Activated CD4-positive, alpha-beta memory T cell treated with anti-CD3 and anti-CD28 coated beads for 36 hours (primary cell): Measurements from ENCODE around the gene MACF1. TPM values are rescaled to one million over a fixed set of nuclear protein-coding genes. Genes with fewer than 3 reads are reported as not detected.
A peak's percentile ranks its signal among the peaks of the same experiment; 100 is the strongest.
"Not testable (repeated sequence)": the region's sequence is repeated elsewhere in the genome, so short reads cannot be mapped to it uniquely, and the experiment has no call there.

Experiments
- CTCF ChIA-PET: fragments of 350-600 bp; sonication (Branson Sonifier 250); formaldehyde crosslinking; loops from one replicate; lab custom pipeline; 2021; ENCODE audit warnings: antibody characterized with exemption, inconsistent platforms; lab: Charles Lee
- POLR2A ChIA-PET: fragments of 350-600 bp; sonication (Branson Sonifier 250); formaldehyde crosslinking; loops from one replicate; lab custom pipeline; 2021; ENCODE audit warnings: antibody characterized with exemption; lab: Charles Lee
- DNase-seq: peaks from one replicate; pipeline ENCODE4 v3.0.0-alpha.2; 2020
- H3K27ac Mint-ChIP-seq: one replicate; pipeline ENCODE4 v1.8.0; 2021; ENCODE audit warnings: mixed read lengths
- H3K27me3 Mint-ChIP-seq: one replicate; pipeline ENCODE4 v1.8.0; 2021; ENCODE audit warnings: mixed read lengths
- H3K36me3 Mint-ChIP-seq: one replicate; pipeline ENCODE4 v1.8.0; 2021; ENCODE audit warnings: mixed read lengths
- H3K4me1 Mint-ChIP-seq: one replicate; pipeline ENCODE4 v1.8.0; 2021; ENCODE audit warnings: low read depth, mixed read lengths
- H3K4me3 Mint-ChIP-seq: one replicate; pipeline ENCODE4 v1.8.0; 2021; ENCODE audit warnings: mild to moderate bottlenecking, mixed read lengths
- H3K9me3 Mint-ChIP-seq: one replicate; pipeline ENCODE4 v1.8.0; 2021; ENCODE audit warnings: mixed read lengths
- intact Hi-C: fragments of 100-400 bp; cut with micrococcal nuclease; formaldehyde crosslinking; loops from one replicate; pipeline ENCODE4 v1.15.1; 2023
- total RNA-seq, 2 experiments: library from RNA; stranded (reverse); gene quantifications; one replicate each; pipeline ENCODE4 v1.2.3, GENCODE V29; 2021

Gene MACF1
- total RNA-seq, 2 experiments from 2014 or later = 239 to 240 TPM

- POLR2A ChIA-PET = no interaction called here
- Mint-ChIP-seq H3K9me3 (no peaks in the 10 kb centered on the region), H3K36me3 (peaks cover 59% of the 10 kb centered on the region), H3K27ac (peak overlapping the region; percentile 43), H3K4me3 (no peak overlapping the region), H3K27me3 (no peaks in the 10 kb centered on the region), H3K4me1 (no peaks in the 10 kb centered on the region)
- CTCF ChIA-PET = no interaction called here
- DNase-seq = no peak
- intact Hi-C loops = no loop called here
These were observed 248.0 kb downstream of the MACF1 start for GRCh38 chr1:39452540-39452939.

GRCh38 chr1:39453603-39454002, 249.1 kb downstream of the MACF1 start:
- DNase-seq = no peak
- Mint-ChIP-seq H3K27ac (peak overlapping the region; percentile 16), H3K36me3 (peaks cover 60% of the 10 kb centered on the region), H3K9me3 (no peaks in the 10 kb centered on the region), H3K27me3 (no peaks in the 10 kb centered on the region), H3K4me3 (no peak overlapping the region), H3K4me1 (no peaks in the 10 kb centered on the region)
- intact Hi-C loops = no loop called here
- ChIA-PET POLR2A (no interaction called here), CTCF (no interaction called here)

GRCh38 chr1:39458991-39459390, 254.5 kb downstream of the MACF1 start:
- ChIA-PET CTCF (interaction anchor here (0.8 kb wide), 1 partner anchor 351 kb away, joined by 3 read pairs; no protein-coding TSS in a partner anchor), POLR2A (no interaction called here)
- H3K27ac Mint-ChIP-seq = no peak overlapping the region
- H3K27me3 Mint-ChIP-seq = no peaks in the 10 kb centered on the region
- H3K4me1 Mint-ChIP-seq = no peaks in the 10 kb centered on the region
- H3K9me3 Mint-ChIP-seq = no peaks in the 10 kb centered on the region
- no peak overlapping the region for H3K4me3 Mint-ChIP-seq
- intact Hi-C loops = no loop called here
- H3K36me3 Mint-ChIP-seq = peaks cover 74% of the 10 kb centered on the region
- no peak for DNase-seq

GRCh38 chr1:39462074-39462473, 257.6 kb downstream of the MACF1 start:
- H3K27ac Mint-ChIP-seq = no peak overlapping the region
- H3K4me3 Mint-ChIP-seq = no peak overlapping the region
- CTCF ChIA-PET = no interaction called here
- H3K27me3 Mint-ChIP-seq = no peaks in the 10 kb centered on the region
- intact Hi-C loops = no loop called here
- POLR2A ChIA-PET = no interaction called here
- DNase-seq = no peak
- H3K36me3 Mint-ChIP-seq = peaks cover 62% of the 10 kb centered on the region
- H3K4me1 Mint-ChIP-seq = peaks cover 9% of the 10 kb centered on the region
- H3K9me3 Mint-ChIP-seq = no peaks in the 10 kb centered on the region

- Mint-ChIP-seq H3K4me3 (no peak overlapping the region), H3K27ac (no peak overlapping the region), H3K4me1 (peaks cover 9% of the 10 kb centered on the region), H3K36me3 (peaks cover 38% of the 10 kb centered on the region), H3K27me3 (no peaks in the 10 kb centered on the region), H3K9me3 (no peaks in the 10 kb centered on the region)
- POLR2A ChIA-PET = no interaction called here
- no peak for DNase-seq
- CTCF ChIA-PET = no interaction called here
- intact Hi-C loops = no loop called here
These were observed 262.1 kb downstream of the MACF1 start for GRCh38 chr1:39466413-39467107.

- H3K4me1 Mint-ChIP-seq, H3K27ac Mint-ChIP-seq, H3K4me3 Mint-ChIP-seq, POLR2A ChIA-PET, H3K27me3 Mint-ChIP-seq, intact Hi-C loops, H3K9me3 Mint-ChIP-seq, DNase-seq: not testable (repeated sequence)
- CTCF ChIA-PET = interaction anchor here (2.1 kb wide), 1 partner anchor 369 kb away, joined by 6 read pairs; no protein-coding TSS in a partner anchor
- H3K36me3 Mint-ChIP-seq = peaks cover 35% of the 10 kb centered on the region
These were observed 262.7 kb downstream of the MACF1 start for GRCh38 chr1:39467108-39467720.

- CTCF ChIA-PET = interaction anchor here (0.6 to 2.1 kb wide), 3 partner anchors 22 to 371 kb away, joined by 3 to 6 read pairs (median 4); no protein-coding TSS in a partner anchor
- Mint-ChIP-seq H3K9me3 (no peaks in the 10 kb centered on the region), H3K27ac (no peak overlapping the region), H3K36me3 (peaks cover 28% of the 10 kb centered on the region), H3K4me3 (no peak overlapping the region), H3K4me1 (peaks cover 9% of the 10 kb centered on the region), H3K27me3 (no peaks in the 10 kb centered on the region)
- no peak for DNase-seq
- intact Hi-C loops = no loop called here
- POLR2A ChIA-PET = no interaction called here
These were observed 264.7 kb downstream of the MACF1 start for GRCh38 chr1:39469150-39469549.

- Mint-ChIP-seq H3K4me1 (peaks cover 9% of the 10 kb centered on the region), H3K9me3 (no peaks in the 10 kb centered on the region), H3K36me3 (peaks cover 27% of the 10 kb centered on the region), H3K27ac (no peak overlapping the region), H3K27me3 (no peaks in the 10 kb centered on the region), H3K4me3 (no peak overlapping the region)
- intact Hi-C loops = no loop called here
- ChIA-PET POLR2A (no interaction called here), CTCF (interaction anchor here (0.5 to 1.6 kb wide), 5 partner anchors 9 to 156 kb away, joined by 3 to 5 read pairs (median 3); no protein-coding TSS in a partner anchor)
- DNase-seq = no peak
These were observed 265.5 kb downstream of the MACF1 start for GRCh38 chr1:39470040-39470439.

- no peak overlapping the region for H3K27ac Mint-ChIP-seq
- H3K9me3 Mint-ChIP-seq = no peaks in the 10 kb centered on the region
- POLR2A ChIA-PET = no interaction called here
- no peaks in the 10 kb centered on the region for H3K27me3 Mint-ChIP-seq
- no peak overlapping the region for H3K4me3 Mint-ChIP-seq
- intact Hi-C loops = no loop called here
- no peaks in the 10 kb centered on the region for H3K4me1 Mint-ChIP-seq
- no peak for DNase-seq
- CTCF ChIA-PET = no interaction called here
- peaks cover 25% of the 10 kb centered on the region for H3K36me3 Mint-ChIP-seq
These were observed 268.3 kb downstream of the MACF1 start for GRCh38 chr1:39472826-39473225.

- no peak overlapping the region for H3K27ac Mint-ChIP-seq
- H3K4me3 Mint-ChIP-seq = no peak overlapping the region
- peaks cover 25% of the 10 kb centered on the region for H3K36me3 Mint-ChIP-seq
- POLR2A ChIA-PET = no interaction called here
- H3K9me3 Mint-ChIP-seq = no peaks in the 10 kb centered on the region
- intact Hi-C loops = no loop called here
- CTCF ChIA-PET = no interaction called here
- H3K27me3 Mint-ChIP-seq = no peaks in the 10 kb centered on the region
- H3K4me1 Mint-ChIP-seq = no peaks in the 10 kb centered on the region
- DNase-seq = no peak
These were observed 268.8 kb downstream of the MACF1 start for GRCh38 chr1:39473324-39473723.

- H3K36me3 Mint-ChIP-seq = peaks cover 28% of the 10 kb centered on the region
- no peak overlapping the region for H3K4me3 Mint-ChIP-seq
- no peak for DNase-seq
- no peaks in the 10 kb centered on the region for H3K27me3 Mint-ChIP-seq
- H3K9me3 Mint-ChIP-seq = no peaks in the 10 kb centered on the region
- POLR2A ChIA-PET = interaction anchor here (0.9 kb wide), 1 partner anchor 163 kb away, joined by 3 read pairs; no protein-coding TSS in a partner anchor
- intact Hi-C loops = no loop called here
- CTCF ChIA-PET = no interaction called here
- peak overlapping the region; percentile 49 for H3K27ac Mint-ChIP-seq
- no peaks in the 10 kb centered on the region for H3K4me1 Mint-ChIP-seq
These were observed 270.3 kb downstream of the MACF1 start for GRCh38 chr1:39474810-39475209.

GRCh38 chr1:39475551-39475950, 271.1 kb downstream of the MACF1 start:
- Mint-ChIP-seq H3K36me3 (peaks cover 32% of the 10 kb centered on the region), H3K27ac (peak overlapping the region; percentile 40)
- CTCF ChIA-PET = not testable (repeated sequence)

More at GRCh38 chr1:39475551-39475950, 271.1 kb downstream of the MACF1 start:
- intact Hi-C loops, H3K9me3 Mint-ChIP-seq, H3K27me3 Mint-ChIP-seq, DNase-seq, H3K4me1 Mint-ChIP-seq, H3K4me3 Mint-ChIP-seq: not testable (repeated sequence)
- POLR2A ChIA-PET = interaction anchor here (0.9 kb wide), 1 partner anchor 163 kb away, joined by 3 read pairs; no protein-coding TSS in a partner anchor
